GM12892 (cell line): ENCODE results near the gene OXCT2.

Experiments
- POLR2A ChIP-seq: IDR thresholded peaks from 2 replicates; pipeline ENCODE4 v1.6.1; 2011; ENCODE audit warnings: low read depth, low read length, control low read depth
- POLR2AphosphoS5 ChIP-seq: IDR thresholded peaks from 2 replicates; pipeline ENCODE4 v1.6.1; 2011; ENCODE audit warnings: low read depth, low read length, control low read depth

DNA sequence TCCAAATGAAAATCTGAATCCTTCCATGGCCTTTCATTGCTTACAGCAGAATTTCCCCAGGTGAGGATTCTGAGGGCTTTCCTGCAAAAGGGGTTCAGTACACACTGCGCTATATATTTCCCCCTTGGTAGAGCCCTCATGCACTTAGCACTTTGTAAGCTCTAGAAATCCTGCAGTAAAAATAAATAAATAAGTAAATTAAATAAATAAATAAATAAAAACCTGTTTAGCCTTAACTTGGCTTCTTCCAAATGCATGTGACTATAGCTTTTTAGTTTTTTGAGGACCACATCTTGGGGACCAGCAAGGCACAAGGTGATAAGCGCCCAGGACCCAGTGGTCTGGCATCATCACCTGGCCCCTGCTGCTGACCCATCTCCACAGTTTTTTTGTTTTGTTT lies 20.7 kb upstream of the OXCT2 start:
- no peak for TF ChIP-seq POLR2AphosphoS5
- no peak for TF ChIP-seq POLR2A
